Skin epidermis (tissue), 12 donors: Measurements from ENCODE around the gene NTRK1.
A peak's percentile ranks its signal among the peaks of the same experiment; 100 is the strongest.

Experiments used
- H3K27ac ChIP-seq, 21 experiments: fragments of 200-600 bp; sonication (generic) in 11 of 21; one replicate each; pipeline ENCODE4 v1.5.0; 2020; ENCODE audit warnings: mild to moderate bottlenecking in 3 of 21, inconsistent platforms in 2 of 21, moderate library complexity in 2 of 21
- H3K4me3 ChIP-seq, 7 experiments: fragments of 200-600 bp; sonication (generic) in 2 of 7; one replicate each; pipeline ENCODE4 v1.5.0; 2020; ENCODE audit warnings: inconsistent platforms in 2 of 7, mild to moderate bottlenecking in 2 of 7, moderate library complexity in 1 of 7

Gene NTRK1

GRCh38 chr1:156874572-156875340, 14.1 kb downstream of the NTRK1 start:
- Histone ChIP-seq H3K4me3 (no peak overlapping the region), H3K27ac (no peak overlapping the region)

- H3K4me3 ChIP-seq, result no peak overlapping the region
- H3K27ac ChIP-seq, result no peak overlapping the region
Measured at GRCh38 chr1:156875341-156875615, 14.6 kb downstream of the NTRK1 start.

GRCh38 chr1:156876281-156876680, 15.6 kb downstream of the NTRK1 start:
- Histone ChIP-seq H3K4me3 (no peak overlapping the region), H3K27ac (no peak overlapping the region)

GRCh38 chr1:156877433-156878170, 16.9 kb downstream of the NTRK1 start:
- H3K27ac ChIP-seq, result no peak overlapping the region
- H3K4me3 ChIP-seq, result no peak overlapping the region

GRCh38 chr1:156879876-156880275, 19.2 kb downstream of the NTRK1 start:
- Histone ChIP-seq H3K27ac (no peak overlapping the region), H3K4me3 (no peak overlapping the region)

GRCh38 chr1:156880473-156880872, 19.8 kb downstream of the NTRK1 start:
- H3K27ac ChIP-seq, result no peak overlapping the region
- H3K4me3 ChIP-seq, result no peak overlapping the region

GRCh38 chr1:156881101-156881500, 20.4 kb downstream of the NTRK1 start:
- no peak overlapping the region for H3K27ac ChIP-seq
- no peak overlapping the region for H3K4me3 ChIP-seq

- Histone ChIP-seq H3K27ac (no peak overlapping the region), H3K4me3 (no peak overlapping the region)
Measured at GRCh38 chr1:156881663-156882062, 21.0 kb downstream of the NTRK1 start.

- H3K4me3 ChIP-seq, result no peak overlapping the region
- H3K27ac ChIP-seq, result no peak overlapping the region
Measured at GRCh38 chr1:156882543-156882942, 21.9 kb downstream of the NTRK1 start.

GRCh38 chr1:156883919-156884318, 23.3 kb downstream of the NTRK1 start:
- no peak overlapping the region for H3K27ac ChIP-seq
- no peak overlapping the region for H3K4me3 ChIP-seq

GRCh38 chr1:156884560-156885184, 24.0 kb downstream of the NTRK1 start:
- Histone ChIP-seq H3K4me3 (no peak overlapping the region), H3K27ac (no peak overlapping the region)

- no peak overlapping the region for H3K4me3 ChIP-seq
- H3K27ac ChIP-seq, result no peak overlapping the region
Measured at GRCh38 chr1:156885314-156885713, 24.6 kb downstream of the NTRK1 start.

GRCh38 chr1:156885880-156886355, 25.3 kb downstream of the NTRK1 start:
- no peak overlapping the region for H3K27ac ChIP-seq

GRCh38 chr1:156886583-156887281, 26.1 kb downstream of the NTRK1 start:
- no peak overlapping the region for H3K4me3 ChIP-seq

More at GRCh38 chr1:156885880-156886355, 25.3 kb downstream of the NTRK1 start:
- H3K4me3 ChIP-seq, result no peak overlapping the region

GRCh38 chr1:156887317-156887716, 26.7 kb downstream of the NTRK1 start:
- H3K27ac ChIP-seq, result no peak overlapping the region
- H3K4me3 ChIP-seq, result no peak overlapping the region

More at GRCh38 chr1:156886583-156887281, 26.1 kb downstream of the NTRK1 start:
- H3K27ac ChIP-seq, result no peak overlapping the region

GRCh38 chr1:156887734-156888133, 27.1 kb downstream of the NTRK1 start:
- H3K27ac ChIP-seq, result no peak overlapping the region

GRCh38 chr1:156889802-156890580, 29.3 kb downstream of the NTRK1 start:
- Histone ChIP-seq H3K27ac (no peak overlapping the region), H3K4me3 (no peak overlapping the region)

More at GRCh38 chr1:156887734-156888133, 27.1 kb downstream of the NTRK1 start:
- no peak overlapping the region for H3K4me3 ChIP-seq

- peak overlapping the region in 5 of 7 experiments; percentile 3 to 23 (median 11) for H3K4me3 ChIP-seq
- H3K27ac ChIP-seq, result peak overlapping the region in 5 of 21 experiments; percentile 46 to 82 (median 72)
Measured at GRCh38 chr1:156892190-156893047, 31.8 kb downstream of the NTRK1 start.
